ENCODE measurements around the gene DTNB. TPM values are rescaled to one million over a fixed set of nuclear protein-coding genes. Genes with fewer than 3 reads are reported as not detected.
"Not testable (repeated sequence)": the region's sequence is repeated elsewhere in the genome, so short reads cannot be mapped to it uniquely, and the experiment has no call there.

The DTNB gene
- total RNA-seq, 1 donor from 2014 or later: 5.9 TPM

DNA sequence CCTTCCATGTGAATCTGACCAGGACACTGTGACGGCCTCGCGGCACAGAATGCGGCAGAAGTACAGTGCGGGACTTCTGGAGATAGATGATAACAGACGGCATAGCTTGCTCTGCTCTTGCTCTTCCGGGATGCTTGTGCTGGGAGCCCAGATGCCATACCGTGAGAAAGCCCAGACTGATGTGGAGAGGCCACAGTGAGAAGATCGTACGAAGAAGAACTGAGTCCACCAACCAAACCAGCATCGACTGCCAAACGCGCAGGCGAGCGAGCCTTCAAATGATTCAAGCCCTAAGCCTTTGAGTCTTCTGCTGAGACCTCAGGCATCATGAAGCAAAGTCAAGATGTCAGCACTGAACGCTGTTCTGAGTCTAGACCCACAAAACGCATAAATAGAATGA is 33.7 kb downstream of the DTNB start:
- ATAC-seq (no peak), DNase-seq (no peak)
- intact Hi-C loops (cut with micrococcal nuclease): no loop called here

DNA sequence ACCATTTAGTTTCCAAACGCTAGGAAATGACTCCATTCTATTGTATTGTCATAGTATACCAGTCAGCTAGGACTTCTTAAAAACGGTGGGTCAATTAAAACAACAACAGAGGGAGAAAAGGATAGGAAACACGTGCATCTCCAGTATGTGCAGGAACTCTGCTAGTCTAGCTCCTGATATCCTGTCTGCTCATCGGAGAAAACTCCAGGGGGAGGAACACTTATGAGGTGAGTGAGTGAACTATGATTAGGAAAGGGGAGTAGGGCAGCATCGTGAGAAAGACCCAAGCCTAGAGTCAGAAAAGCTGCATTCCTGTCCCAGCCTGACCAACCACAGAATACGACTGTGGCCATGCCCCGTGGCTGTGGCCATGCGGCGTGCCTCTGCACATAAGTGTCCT is 34.2 kb downstream of the DTNB start:
- intact Hi-C loops (cut with micrococcal nuclease): no loop called here
- DNase-seq (no peak), ATAC-seq (no peak)

DNA sequence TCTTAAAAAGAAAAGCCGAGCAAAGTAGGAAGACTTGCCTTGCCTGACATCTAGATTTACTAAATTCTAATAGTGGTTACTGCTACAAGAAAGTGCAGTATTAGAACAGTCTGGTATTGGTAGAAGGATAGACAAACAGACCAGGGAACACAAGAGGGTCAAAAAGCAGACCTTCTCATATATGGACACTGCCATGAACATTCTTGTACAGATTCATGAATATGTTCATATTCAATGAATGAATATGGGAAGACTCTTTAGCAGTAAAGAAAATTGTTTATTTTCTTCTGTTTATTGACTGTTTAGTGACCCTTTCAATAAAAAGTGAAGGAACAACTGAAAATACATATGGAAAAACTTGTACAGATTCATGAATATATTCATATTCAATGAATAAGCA is 37.6 kb downstream of the DTNB start:
- ATAC-seq (no peak), DNase-seq (no peak)
- intact Hi-C loops (cut with micrococcal nuclease): no loop called here

DNA sequence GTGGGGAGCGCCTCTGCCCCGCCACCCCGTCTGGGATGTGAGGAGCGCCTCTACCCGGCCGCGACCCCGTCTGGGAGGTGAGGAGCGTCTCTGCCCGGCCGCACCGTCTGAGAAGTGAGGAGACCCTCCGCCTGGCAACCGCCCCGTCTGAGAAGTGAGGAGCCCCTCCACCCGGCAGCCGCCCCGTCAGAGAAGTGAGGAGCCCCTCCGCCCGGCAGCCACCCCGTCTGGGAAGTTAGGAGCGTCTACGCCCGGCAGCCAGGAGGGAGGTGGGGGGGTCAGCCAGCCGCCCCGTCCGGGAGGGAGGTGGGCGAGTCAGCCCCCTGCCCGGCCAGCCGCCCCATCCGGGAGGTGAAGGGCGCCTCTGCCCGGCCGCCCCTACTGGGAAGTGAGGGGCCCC is 39.6 kb downstream of the DTNB start:
- intact Hi-C loops (cut with micrococcal nuclease); ATAC-seq; DNase-seq: not testable (repeated sequence)

DNA sequence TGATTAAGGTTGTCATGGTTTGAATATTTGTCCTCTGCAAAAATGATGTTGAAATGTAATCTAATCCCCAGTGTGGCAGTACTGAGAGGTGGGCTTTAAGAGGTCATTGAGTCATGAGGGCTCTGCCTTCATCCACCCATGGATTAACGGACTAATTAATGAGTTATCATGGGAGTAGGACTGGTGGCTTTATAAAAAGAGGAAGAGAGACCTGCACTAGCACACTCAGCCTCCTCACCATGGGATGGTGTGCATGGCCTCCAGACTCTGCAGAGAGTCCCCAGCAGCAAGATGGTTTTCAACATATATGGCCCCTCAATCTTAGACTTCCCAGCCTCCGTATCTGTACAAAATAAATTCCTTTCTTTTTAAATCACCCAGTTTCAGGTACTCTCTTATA is 41.0 kb downstream of the DTNB start:
- no peak for ATAC-seq
- intact Hi-C loops (cut with micrococcal nuclease): no loop called here
- no peak for DNase-seq

DNA sequence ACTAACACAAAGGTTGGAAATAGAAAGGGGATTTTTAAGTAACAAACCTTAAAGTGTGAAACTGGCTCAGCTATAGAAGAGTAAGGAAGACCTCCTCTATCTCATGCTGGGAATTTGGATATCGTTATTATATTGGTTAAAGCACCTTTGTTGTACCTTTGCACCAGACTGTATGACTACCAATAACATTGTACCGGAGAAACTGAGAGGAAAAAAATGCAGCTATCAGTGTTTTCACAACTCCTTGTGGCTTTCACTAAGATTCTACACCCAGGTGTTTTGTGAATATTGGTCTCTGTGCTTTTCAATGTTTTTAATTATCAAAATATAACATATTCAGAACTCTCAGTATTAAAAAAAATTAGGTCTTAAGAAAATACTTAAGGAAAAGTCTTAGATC is 48.7 kb downstream of the DTNB start:
- intact Hi-C loops (cut with micrococcal nuclease): no loop called here
- ATAC-seq: no peak
- DNase-seq: no peak

DNA sequence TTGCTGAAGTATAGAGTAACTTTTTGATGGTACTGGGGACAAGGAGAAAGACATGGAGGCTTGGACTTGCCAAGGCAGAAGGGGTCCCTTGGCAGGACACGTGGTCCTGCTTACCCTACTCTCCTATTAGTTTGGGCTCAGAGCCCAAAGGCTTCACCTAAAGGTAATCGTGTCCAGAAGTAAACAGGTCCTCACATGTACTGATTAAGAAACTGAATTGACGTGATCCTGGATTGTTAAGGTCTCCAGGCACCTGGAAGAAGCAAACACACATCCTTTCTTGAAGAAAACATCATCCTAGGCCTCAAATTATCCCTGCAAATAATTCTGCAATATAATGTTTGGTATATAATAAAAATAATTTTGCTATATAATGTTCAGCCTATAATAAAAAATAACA is 50.0 kb downstream of the DTNB start:
- DNase-seq: no peak
- no peak for ATAC-seq
- intact Hi-C loops (cut with micrococcal nuclease): no loop called here

DNA sequence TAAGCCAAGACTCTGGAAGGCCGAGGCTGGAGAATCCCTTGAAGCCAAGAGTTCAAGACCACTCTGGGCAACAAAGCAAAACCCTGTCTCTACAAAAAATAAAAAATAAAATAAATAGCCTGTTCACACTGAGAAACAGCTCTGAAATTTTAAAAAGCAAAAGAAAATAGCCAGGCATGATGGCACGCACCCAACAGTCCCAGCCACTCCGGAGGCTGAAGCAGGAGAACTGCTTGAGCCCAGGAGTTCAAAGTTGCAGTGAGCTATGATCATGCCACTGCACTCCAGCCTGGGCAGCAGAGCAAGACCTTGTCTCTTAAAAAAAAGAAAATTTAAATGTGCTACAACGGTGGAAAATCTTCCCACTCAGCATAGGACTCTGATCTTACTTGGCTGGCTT is 52.7 kb downstream of the DTNB start:
- no peak for DNase-seq
- intact Hi-C loops (cut with micrococcal nuclease): no loop called here
- ATAC-seq: no peak

DNA sequence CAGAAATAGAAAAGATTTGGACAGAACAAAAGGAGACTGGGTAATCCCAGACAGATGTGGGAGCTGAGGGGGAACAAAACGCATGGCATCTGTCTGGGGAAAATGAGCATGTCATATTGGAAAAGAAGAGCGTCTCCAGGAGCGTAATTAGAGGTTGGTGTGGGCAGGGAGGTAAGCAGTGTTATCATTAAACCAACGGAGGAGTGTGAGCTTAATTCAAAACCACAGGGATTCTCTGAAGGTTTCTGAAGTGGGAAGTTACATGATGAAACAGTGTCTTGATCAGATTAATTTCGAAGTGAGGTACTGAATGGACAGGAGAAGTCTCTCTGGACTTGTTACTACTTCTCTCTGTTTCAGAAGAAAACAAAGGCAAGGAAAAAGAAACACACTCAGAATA is 53.3 kb downstream of the DTNB start:
- DNase-seq (no peak), ATAC-seq (no peak)
- intact Hi-C loops (cut with micrococcal nuclease): no loop called here

DNA sequence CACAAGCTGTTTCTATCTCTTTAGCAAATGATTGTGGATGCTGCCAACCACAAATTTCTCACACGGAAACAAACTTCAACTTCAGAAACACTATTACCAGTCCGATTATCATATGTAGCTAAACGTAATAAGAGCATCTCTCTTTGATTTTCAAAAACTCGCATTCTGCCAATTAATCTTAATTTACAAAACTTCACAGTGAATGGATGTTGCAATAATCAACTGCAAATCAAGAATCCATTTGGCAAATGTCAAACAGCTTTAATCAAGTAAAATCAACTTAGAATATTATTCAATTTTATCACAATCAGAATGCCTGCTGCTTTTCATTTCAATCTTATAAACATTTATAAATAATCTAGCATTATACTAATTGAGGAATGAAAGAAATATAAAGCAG is 54.2 kb downstream of the DTNB start:
- ATAC-seq: no peak
- intact Hi-C loops (cut with micrococcal nuclease): no loop called here
- DNase-seq: no peak

DNA sequence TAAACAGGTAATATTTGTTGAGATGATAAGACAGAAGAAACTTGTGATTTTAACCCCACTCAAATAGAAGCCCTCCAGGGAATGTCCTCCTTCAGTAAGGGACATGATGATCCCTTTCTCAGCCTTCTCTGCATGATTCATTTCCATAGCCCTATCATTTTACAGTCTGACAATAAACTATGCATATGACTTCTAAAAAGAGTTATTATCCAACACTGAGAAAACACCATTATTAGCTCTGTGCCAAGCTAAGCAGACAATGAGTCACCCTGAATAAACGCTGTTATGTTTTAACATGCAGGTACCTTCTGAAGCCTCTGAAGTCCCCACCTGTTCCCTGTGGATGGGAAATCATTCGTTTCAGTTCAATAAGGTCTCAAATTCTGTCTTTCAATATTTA is 54.7 kb downstream of the DTNB start:
- no peak for DNase-seq
- intact Hi-C loops (cut with micrococcal nuclease): no loop called here
- ATAC-seq: no peak

DNA sequence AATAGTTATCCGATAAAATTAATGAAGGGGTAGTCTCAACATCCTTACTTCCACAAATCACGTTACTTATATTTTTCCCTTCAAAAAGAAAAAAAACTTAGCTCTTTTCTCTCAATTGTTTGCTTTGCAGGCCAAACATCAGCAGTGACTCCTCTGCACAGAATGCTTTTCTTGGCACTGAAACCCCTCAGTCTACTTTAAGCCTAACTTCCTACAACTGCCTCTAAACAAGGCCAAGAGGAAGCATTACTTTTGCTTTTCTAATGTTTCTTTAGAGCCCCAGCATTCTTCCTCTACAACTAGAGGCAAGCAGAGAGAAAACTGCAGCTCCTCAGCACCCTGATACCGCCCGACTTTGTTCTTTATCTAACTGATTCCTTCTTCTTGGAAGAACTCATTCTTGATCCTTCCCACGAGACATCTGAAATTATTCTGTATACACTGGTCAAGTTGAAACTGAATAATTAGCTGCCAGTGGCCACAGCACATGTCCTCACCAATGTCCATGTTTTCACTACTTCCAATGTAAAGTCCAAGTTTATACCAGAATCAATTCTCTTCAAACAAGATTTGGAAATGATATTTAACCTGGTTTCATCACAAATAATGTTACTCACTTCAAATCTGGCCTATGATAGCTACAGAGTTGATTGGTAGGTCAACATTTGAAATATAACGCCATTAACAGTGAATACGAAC is 55.3 kb downstream of the DTNB start:
- intact Hi-C loops (cut with micrococcal nuclease): no loop called here
- peak; percentile 66 for ATAC-seq
- DNase-seq: no peak

DNA sequence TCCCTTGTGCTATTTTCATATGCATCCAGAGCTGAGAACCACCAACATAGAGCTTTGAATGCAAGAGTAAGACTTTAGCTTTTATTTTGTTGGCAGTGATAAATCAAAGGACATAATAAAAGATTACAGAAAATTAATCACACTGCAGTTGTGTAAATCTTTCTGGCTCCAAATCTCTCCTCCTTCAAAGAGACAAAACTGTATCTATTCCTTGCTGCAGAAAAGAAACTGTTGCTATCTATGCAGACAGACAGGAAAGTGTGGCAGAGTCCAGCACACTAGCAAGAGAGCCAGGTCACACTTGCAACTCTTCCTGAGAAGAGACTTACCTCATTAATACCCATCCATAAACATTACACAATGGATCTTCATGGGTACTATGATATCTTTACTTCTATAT is 57.5 kb downstream of the DTNB start:
- no peak for ATAC-seq
- no peak for DNase-seq
- intact Hi-C loops (cut with micrococcal nuclease): no loop called here

DNA sequence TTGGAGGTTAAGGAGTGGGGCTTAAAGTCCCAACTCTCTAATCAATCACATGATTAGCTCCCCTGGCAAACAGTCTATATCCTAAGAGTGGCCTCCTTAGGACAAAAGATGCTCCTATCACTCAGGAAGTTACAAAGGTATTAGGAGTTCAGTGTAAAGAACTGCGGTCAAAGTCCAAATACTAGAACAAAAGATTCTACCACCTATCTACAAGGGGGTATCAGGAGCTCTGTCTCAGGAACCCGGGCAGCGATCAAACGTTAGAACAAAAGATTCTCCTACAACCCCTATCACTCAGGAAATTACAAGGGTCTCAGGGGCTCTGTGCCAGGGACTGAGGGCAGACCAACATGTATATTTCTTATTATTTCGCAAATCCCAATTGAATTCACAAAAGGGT is 58.0 kb downstream of the DTNB start:
- DNase-seq (no peak), ATAC-seq (no peak)
- intact Hi-C loops (cut with micrococcal nuclease): no loop called here

DNA sequence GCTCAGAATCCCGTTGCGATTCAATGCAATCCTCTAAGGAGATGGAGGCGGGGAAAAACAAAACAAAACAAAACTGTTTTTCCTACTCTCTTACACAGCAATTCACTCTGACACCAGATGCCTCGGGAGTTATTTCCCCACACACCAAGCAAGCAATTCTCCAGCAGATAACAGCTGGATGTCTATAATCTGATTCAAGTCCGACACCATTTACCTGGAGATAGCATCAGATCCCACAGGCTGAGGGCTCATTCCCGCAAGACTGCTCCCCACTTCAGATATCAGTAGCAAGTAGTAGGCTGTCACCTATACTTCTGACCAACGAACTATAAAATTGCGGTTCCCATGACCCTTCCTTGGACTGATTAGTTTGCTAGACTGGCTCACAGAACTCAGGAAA is 58.7 kb downstream of the DTNB start:
- ATAC-seq (no peak), DNase-seq (no peak)
- intact Hi-C loops (cut with micrococcal nuclease): no loop called here

DNA sequence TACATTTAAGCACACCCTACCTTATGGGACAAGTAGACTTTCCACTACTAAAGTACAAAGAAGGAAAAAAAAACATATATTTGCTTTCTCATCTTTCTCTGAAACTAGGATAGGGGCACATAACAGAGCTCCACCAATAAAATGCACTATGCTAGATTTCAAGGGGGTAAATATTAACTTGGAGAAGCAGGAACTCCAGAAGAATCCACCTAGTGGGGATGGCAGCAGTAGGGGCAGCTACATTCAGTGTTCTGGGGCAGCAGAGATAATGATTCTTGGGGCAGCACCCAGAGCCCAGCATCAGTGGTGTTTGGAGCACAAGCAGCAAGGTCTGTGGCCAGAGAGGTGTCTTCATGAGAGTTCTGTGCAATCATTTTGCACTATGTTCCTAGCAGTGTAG is 64.7 kb downstream of the DTNB start:
- DNase-seq (no peak), ATAC-seq (no peak)
- intact Hi-C loops (cut with micrococcal nuclease): loop anchor here (10.0 kb wide), 1 partner anchor 56 kb away; no protein-coding TSS in a partner anchor

DNA sequence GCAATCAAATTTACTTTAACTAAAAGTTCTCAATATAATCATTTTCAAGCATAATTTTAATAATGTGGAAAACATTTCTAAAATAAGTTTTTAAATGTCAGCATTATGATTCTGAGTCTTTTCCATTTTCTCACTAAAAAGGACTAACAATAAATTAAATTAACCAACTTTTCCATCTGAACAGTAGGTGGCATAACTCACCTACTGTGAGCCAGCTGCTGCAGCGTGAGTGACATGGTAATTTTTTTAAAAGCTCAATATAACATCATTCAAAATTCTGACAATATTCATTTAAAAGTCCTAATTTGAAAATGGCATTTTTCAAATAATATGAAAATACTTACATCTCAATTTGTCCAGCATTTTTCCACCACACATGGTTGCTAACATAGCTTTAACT is 66.5 kb downstream of the DTNB start:
- intact Hi-C loops (cut with micrococcal nuclease): loop anchor here (10.0 kb wide), 1 partner anchor 58 kb away; no protein-coding TSS in a partner anchor
- no peak for ATAC-seq
- no peak for DNase-seq

DNA sequence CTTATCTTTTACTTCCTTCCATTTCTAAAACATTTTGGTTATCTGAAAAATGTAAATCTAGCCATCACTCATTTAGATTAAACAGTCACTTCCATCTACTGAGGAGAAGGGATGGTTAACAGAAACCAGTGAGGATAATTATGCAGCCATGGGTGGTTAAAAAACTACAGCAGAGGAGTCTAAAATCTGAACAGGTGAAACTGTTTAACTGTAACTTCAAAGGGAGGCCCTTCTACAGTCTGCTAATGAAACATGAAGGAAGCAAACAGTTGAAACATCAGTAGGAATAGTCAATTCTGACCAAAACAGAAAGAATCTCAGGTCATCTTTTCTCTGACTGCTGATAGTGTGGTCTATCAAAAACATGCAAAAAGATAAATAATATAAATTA is 71.0 kb downstream of the DTNB start:
- ATAC-seq (no peak), DNase-seq (no peak)
- intact Hi-C loops (cut with micrococcal nuclease): loop anchor here (10.0 kb wide), 1 partner anchor 62 kb away; no protein-coding TSS in a partner anchor

DNA sequence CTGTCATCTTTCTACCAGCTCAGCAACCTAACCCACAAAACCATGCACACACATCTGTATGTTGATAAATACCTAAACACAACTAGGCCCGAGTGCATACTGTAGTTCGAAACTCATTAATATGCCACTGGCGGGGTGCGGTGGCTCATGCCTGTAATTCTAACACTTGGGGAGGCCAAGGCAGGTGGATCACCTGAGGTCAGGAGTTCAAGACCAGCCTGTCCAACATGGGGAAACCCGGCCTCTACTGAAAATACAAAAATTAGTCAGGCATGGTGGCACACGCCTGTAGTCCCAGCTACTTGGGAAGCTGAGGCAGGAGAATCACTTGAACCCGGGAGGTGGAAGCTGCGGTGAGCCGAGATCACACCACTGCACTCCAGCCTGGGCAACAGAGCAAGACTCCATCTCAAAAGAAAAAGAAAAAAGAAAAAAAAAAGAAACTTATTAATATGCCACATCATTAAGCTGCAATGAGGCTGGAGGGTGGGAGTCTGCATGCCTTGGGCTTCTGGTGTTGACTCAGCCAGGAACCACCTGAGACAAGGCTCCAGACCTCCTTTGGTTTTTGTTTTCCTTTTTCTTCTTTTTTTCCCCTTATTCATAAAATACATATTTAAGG is 71.6 kb downstream of the DTNB start:
- not testable (repeated sequence) for DNase-seq, ATAC-seq
- intact Hi-C loops (cut with micrococcal nuclease): loop anchor here (10.0 kb wide), 1 partner anchor 63 kb away; no protein-coding TSS in a partner anchor

DNA sequence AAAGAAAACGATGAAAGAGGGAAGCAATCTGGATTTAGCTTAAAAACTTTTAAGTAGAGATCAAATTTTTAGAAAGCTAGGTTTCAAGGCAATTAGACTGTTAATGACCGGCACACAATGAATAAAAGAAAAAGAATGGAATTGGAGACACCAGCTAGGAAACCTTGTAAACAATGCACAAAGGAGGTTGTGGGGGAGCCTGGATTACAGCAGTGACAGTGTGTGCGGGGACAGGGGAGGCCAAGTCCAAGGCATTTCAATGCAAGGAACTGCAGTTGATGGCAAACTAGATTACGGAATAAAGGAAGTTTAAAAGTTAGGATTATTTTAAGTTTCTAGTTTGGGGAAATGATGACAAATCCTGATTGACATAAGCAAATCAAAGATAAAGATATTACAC is 74.5 kb downstream of the DTNB start:
- ATAC-seq (no peak), DNase-seq (no peak)
- intact Hi-C loops (cut with micrococcal nuclease): no loop called here

DNA sequence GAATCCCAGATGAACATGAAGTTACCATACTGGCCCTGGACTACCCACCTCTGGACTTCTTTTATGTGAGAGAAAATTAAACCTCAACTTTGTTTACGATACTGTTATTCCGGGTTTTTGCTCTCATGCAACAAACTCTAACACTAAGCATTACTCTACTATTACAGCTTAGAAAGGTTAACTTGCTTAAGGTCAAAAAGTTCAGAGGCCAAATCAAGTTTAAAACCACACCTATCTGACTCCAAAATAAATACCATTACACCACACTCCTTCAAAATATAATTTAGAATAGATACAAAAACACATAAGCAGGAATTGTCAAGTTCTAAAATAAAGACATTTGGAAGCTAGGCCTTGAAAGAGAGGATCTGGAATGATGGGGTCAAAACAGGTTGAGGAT is 75.0 kb downstream of the DTNB start:
- DNase-seq (no peak), ATAC-seq (no peak)
- intact Hi-C loops (cut with micrococcal nuclease): no loop called here
